Endothelial cell (in vitro differentiated cells): ENCODE results near the gene ANTKMT. TPM values are rescaled to one million over a fixed set of nuclear protein-coding genes. Genes with fewer than 3 reads are reported as not detected.

Experiments
- DNase-seq: peaks from one replicate; pipeline ENCODE4 v3.0.0; 2021; ENCODE audit warnings: low spot score
- H3K27ac Mint-ChIP-seq: one replicate; pipeline ENCODE4 v1.8.0; 2021; ENCODE audit warnings: mixed read lengths, inconsistent platforms; ENCODE audit not compliant: unreplicated experiment
- H3K27me3 Mint-ChIP-seq: one replicate; pipeline ENCODE4 v1.8.0; 2021; ENCODE audit warnings: mild to moderate bottlenecking, moderate library complexity, mixed read lengths, inconsistent platforms; ENCODE audit not compliant: unreplicated experiment
- H3K36me3 Mint-ChIP-seq: one replicate; pipeline ENCODE4 v1.8.0; 2021; ENCODE audit warnings: mild to moderate bottlenecking, low read depth, mixed read lengths, inconsistent platforms; ENCODE audit not compliant: unreplicated experiment
- H3K4me1 Mint-ChIP-seq: one replicate; pipeline ENCODE4 v1.8.0; 2021; ENCODE audit warnings: mild to moderate bottlenecking, mixed read lengths, inconsistent platforms; ENCODE audit not compliant: unreplicated experiment
- H3K4me3 Mint-ChIP-seq: one replicate; pipeline ENCODE4 v1.8.0; 2021; ENCODE audit warnings: mild to moderate bottlenecking, mixed read lengths, inconsistent platforms; ENCODE audit not compliant: unreplicated experiment
- H3K9me3 Mint-ChIP-seq: one replicate; pipeline ENCODE4 v1.8.0; 2021; ENCODE audit warnings: mixed read lengths, inconsistent platforms; ENCODE audit not compliant: unreplicated experiment
- CTCF ChIP-seq: fragments of 200-600 bp; sonication (generic); IDR thresholded peaks from one replicate; pipeline ENCODE4 v1.5.0; 2021; ENCODE audit warnings: antibody characterized with exemption; ENCODE audit not compliant: unreplicated experiment
- total RNA-seq: library from RNA; stranded (reverse); fragmentation: NEBNext Ultra II Directional; extraction: Animal tissue kit (Norgen Biotek cat#: 25700); gene quantifications from one replicate; pipeline ENCODE4 v1.2.1, GENCODE V29; 2021; ENCODE audit not compliant: unreplicated experiment

Gene ANTKMT
- total RNA-seq, 1 donor from 2014 or later, result 11.1 TPM

- H3K27ac Mint-ChIP-seq, result no peak overlapping the region
Measured at GRCh38 chr16:718922-719321, 2.0 kb upstream of the ANTKMT start.

GRCh38 chr16:719815-720446, 1.0 kb upstream of the ANTKMT start:
- H3K9me3 Mint-ChIP-seq, result no peaks in the 10 kb centered on the region
- DNase-seq, result no peak
- H3K27ac Mint-ChIP-seq, result no peak overlapping the region
- H3K36me3 Mint-ChIP-seq, result no peaks in the 10 kb centered on the region
- no peak for TF ChIP-seq CTCF
- peak overlapping the region; percentile 67 for H3K4me3 Mint-ChIP-seq
- peaks cover 18% of the 10 kb centered on the region for H3K27me3 Mint-ChIP-seq
- H3K4me1 Mint-ChIP-seq, result no peaks in the 10 kb centered on the region

More at GRCh38 chr16:718922-719321, 2.0 kb upstream of the ANTKMT start:
- H3K4me1 Mint-ChIP-seq, result no peaks in the 10 kb centered on the region
- H3K9me3 Mint-ChIP-seq, result no peaks in the 10 kb centered on the region
- H3K4me3 Mint-ChIP-seq, result peak overlapping the region; percentile 51
- no peak for DNase-seq
- H3K36me3 Mint-ChIP-seq, result no peaks in the 10 kb centered on the region
- TF ChIP-seq CTCF, result no peak
- H3K27me3 Mint-ChIP-seq, result peaks cover 20% of the 10 kb centered on the region

- TF ChIP-seq CTCF, result no peak
- H3K4me3 Mint-ChIP-seq, result peak overlapping the region; percentile 67
- H3K27me3 Mint-ChIP-seq, result peaks cover 18% of the 10 kb centered on the region
- H3K4me1 Mint-ChIP-seq, result no peaks in the 10 kb centered on the region
- DNase-seq, result no peak
- no peaks in the 10 kb centered on the region for H3K36me3 Mint-ChIP-seq
- H3K27ac Mint-ChIP-seq, result no peak overlapping the region
- no peaks in the 10 kb centered on the region for H3K9me3 Mint-ChIP-seq
Measured at GRCh38 chr16:720447-720989, 428 bp upstream of the ANTKMT start.

GRCh38 chr16:721765-722540, 1.0 kb downstream of the ANTKMT start:
- Mint-ChIP-seq H3K27ac (no peak overlapping the region), H3K9me3 (no peaks in the 10 kb centered on the region)

More at GRCh38 chr16:721765-722540, 1.0 kb downstream of the ANTKMT start:
- no peak for DNase-seq
- no peaks in the 10 kb centered on the region for H3K4me1 Mint-ChIP-seq
- no peak overlapping the region for H3K4me3 Mint-ChIP-seq
- H3K36me3 Mint-ChIP-seq, result no peaks in the 10 kb centered on the region
- peaks cover 21% of the 10 kb centered on the region for H3K27me3 Mint-ChIP-seq
- no peak for TF ChIP-seq CTCF
